SK-N-SH (cell line): Measurements from ENCODE around the gene ANKRD33B.

ENCODE experiments used
- CHD2 ChIP-seq: fragments of 150-350 bp; IDR thresholded peaks from 2 replicates; pipeline ENCODE4 v1.6.1; 2018; ENCODE audit warnings: low read length; ENCODE audit not compliant: partially characterized antibody
- CTCF ChIP-seq: fragments of 200-600 bp; sonication (generic); IDR thresholded peaks from 2 replicates; pipeline ENCODE4 v1.6.1; 2017; ENCODE audit warnings: antibody characterized with exemption, mild to moderate bottlenecking, moderate library complexity
- EZH2phosphoT487 ChIP-seq: fragments of 200-600 bp; sonication (generic); IDR thresholded peaks from 2 replicates; pipeline ENCODE4 v1.6.1; 2017; ENCODE audit warnings: low read depth, mixed run types, mild to moderate bottlenecking, antibody characterized with exemption, moderate library complexity, borderline replicate concordance
- POLR2AphosphoS5 ChIP-seq: IDR thresholded peaks from 2 replicates; pipeline ENCODE4 v1.6.1; 2012; ENCODE audit warnings: low read depth, low read length
- TCF12 ChIP-seq: IDR thresholded peaks from 2 replicates; pipeline ENCODE4 v1.4.0; 2012
- USF1 ChIP-seq: IDR thresholded peaks from 2 replicates; pipeline ENCODE4 v1.4.0; 2012; ENCODE audit warnings: low read depth, borderline replicate concordance
- ZBTB33 ChIP-seq: IDR thresholded peaks from 2 replicates; pipeline ENCODE4 v1.4.0; 2012; ENCODE audit warnings: low read depth, borderline replicate concordance

- TF ChIP-seq CTCF (no peak), USF1 (no peak), EZH2phosphoT487 (no peak), POLR2AphosphoS5 (no peak), ZBTB33 (no peak), TCF12 (no peak), CHD2 (no peak)
These were observed 64.7 kb downstream of the ANKRD33B start for GRCh38 chr5:10628601-10629000.
